ENCODE data around the gene NUDT17. TPM values are rescaled to one million over a fixed set of nuclear protein-coding genes. Genes with fewer than 3 reads are reported as not detected.
"Not testable (repeated sequence)": the region's sequence is repeated elsewhere in the genome, so short reads cannot be mapped to it uniquely, and the experiment has no call there.

Gene NUDT17
- total and polyA plus RNA-seq, 9 of the 15 experiments (the other 6 are each of a cell fraction or from before 2014, with no cell fraction given), result 2.1 to 10.0 (median 6.1) TPM

DNA sequence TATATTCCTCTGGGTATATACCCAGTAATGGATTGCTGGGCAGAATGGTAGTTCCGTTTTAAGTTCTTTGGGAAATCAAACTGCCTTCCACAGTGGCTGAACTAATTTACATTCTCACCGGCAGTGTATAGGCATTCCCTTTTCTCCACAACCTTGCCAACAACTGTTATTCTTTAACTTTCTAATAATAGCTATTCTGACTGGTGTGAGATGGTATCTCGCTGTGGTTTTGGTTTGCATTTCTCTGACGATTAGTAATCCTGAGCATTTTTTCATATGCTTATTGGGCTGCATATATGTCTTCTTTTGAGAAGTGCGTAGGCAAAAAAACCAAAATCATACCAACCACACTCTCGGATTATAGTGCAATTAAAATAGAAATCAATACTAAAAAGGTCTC is 27.3 kb upstream of the NUDT17 start:
- FAIRE-seq; H3K9me1 ChIP-seq (ENCODE audit: control insufficient read depth, insufficient read depth, low read length); intact Hi-C loops (cut with micrococcal nuclease); H2AFZ ChIP-seq (ENCODE audit: low read depth, low read length); H3K4me3 ChIP-seq; H3K27me3 ChIP-seq (ENCODE audit: control insufficient read depth in 2 of 2, insufficient read depth in 2 of 2, low read length in 2 of 2); H3K9me3 ChIP-seq (replicated peaks; ENCODE audit: control insufficient read depth, insufficient read depth, low read depth, low read length); ATAC-seq; H4K20me1 ChIP-seq (replicated peaks; ENCODE audit: control insufficient read depth, insufficient read depth, low read length); in situ Hi-C loops (cut with MboI); H3K36me3 ChIP-seq (ENCODE audit: control insufficient read depth, insufficient read depth, low read length); DNase-seq (ENCODE audit: extremely low read depth in 1 of 4, low spot score in 3 of 4); H3K9ac ChIP-seq (ENCODE audit: insufficient read depth in 1 of 2, low read depth in 2 of 2, low read length in 2 of 2); H3K4me2 ChIP-seq (ENCODE audit: insufficient read depth, low read length); POLR2A ChIA-PET; H3K79me2 ChIP-seq (ENCODE audit: control insufficient read depth, insufficient read depth, low read length); H3K4me1 ChIP-seq (replicated peaks in 1 of 2; ENCODE audit: control insufficient read depth in 2 of 2, insufficient read depth in 2 of 2, low read length in 2 of 2); CTCF ChIA-PET (ENCODE audit: low intra/inter-chr PET ratio); H3K27ac ChIP-seq (ENCODE audit: extremely low read depth, low read depth, low read length): not testable (repeated sequence)
- TF ChIP-seq, protein P1, sequence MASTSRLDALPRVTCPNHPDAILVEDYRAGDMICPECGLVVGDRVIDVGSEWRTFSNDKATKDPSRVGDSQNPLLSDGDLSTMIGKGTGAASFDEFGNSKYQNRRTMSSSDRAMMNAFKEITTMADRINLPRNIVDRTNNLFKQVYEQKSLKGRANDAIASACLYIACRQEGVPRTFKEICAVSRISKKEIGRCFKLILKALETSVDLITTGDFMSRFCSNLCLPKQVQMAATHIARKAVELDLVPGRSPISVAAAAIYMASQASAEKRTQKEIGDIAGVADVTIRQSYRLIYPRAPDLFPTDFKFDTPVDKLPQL (IDR thresholded peaks at IDR 0.05; ENCODE audit: extremely low read depth, insufficient read length), result peak; percentile 18
- WGBS (ENCODE audit: insufficient coverage, low coverage, missing lambda C conversion rate), result 5% methylated on average over 3 of the region's 6 CpGs
- BruUV-seq (replicated peaks), result TSS peak; percentile 13

DNA sequence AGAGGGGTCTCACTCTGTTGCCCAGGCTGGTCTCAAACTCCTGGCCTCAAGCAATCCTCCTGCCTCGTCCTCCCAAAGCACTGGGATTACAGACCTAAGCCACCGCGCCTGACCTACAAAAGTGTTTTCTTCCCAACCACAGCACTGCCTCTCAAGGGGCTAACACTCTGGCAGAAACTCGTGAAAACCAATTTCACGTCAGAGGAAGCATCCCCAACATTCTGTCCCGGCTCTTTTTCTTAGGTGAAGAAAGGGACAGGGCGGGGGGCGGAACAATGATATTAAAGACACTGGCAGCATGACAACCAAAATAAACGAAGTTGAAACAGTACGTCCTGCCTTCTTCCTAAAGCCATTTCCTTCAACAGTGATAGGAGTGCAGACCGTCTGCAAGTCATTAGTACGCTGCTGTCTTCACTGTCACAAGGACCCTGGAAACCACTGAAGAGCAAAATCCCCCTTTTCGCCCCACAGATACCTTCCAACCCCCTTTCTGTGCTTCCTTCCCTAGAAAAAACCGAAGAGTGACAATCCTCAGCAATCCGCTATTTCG is 22.6 kb upstream of the NUDT17 start:
- H4K20me1 ChIP-seq (replicated peaks; ENCODE audit: control insufficient read depth, insufficient read depth, low read length); POLR2A ChIA-PET; H2AFZ ChIP-seq (ENCODE audit: low read depth, low read length); H3K27ac ChIP-seq (ENCODE audit: extremely low read depth, low read depth, low read length); CTCF ChIA-PET (ENCODE audit: low intra/inter-chr PET ratio); H3K4me3 ChIP-seq; DNase-seq (ENCODE audit: extremely low read depth in 1 of 4, low spot score in 3 of 4); BruUV-seq (replicated peaks); H3K9me1 ChIP-seq (ENCODE audit: control insufficient read depth, insufficient read depth, low read length); in situ Hi-C loops (cut with MboI); H3K27me3 ChIP-seq (ENCODE audit: control insufficient read depth in 2 of 2, insufficient read depth in 2 of 2, low read length in 2 of 2); H3K9me3 ChIP-seq (replicated peaks; ENCODE audit: control insufficient read depth, insufficient read depth, low read depth, low read length); H3K9ac ChIP-seq (ENCODE audit: insufficient read depth in 1 of 2, low read depth in 2 of 2, low read length in 2 of 2); FAIRE-seq: not testable (repeated sequence)
- H3K36me3 ChIP-seq (ENCODE audit: control insufficient read depth, insufficient read depth, low read length), result peaks cover 22% of the 10 kb centered on the region
- peaks cover 8 to 12% of the 10 kb centered on the region in 2 experiments for H3K4me1 ChIP-seq (replicated peaks in 1 of 2; ENCODE audit: control insufficient read depth in 2 of 2, insufficient read depth in 2 of 2, low read length in 2 of 2)
- WGBS (ENCODE audit: insufficient coverage, low coverage, missing lambda C conversion rate), result no CpG with 5 or more reads among the region's 16 CpGs
- peak overlapping the region; percentile 52 for H3K4me2 ChIP-seq (ENCODE audit: insufficient read depth, low read length)
- H3K79me2 ChIP-seq (ENCODE audit: control insufficient read depth, insufficient read depth, low read length), result peaks cover 36% of the 10 kb centered on the region
- intact Hi-C loops (cut with micrococcal nuclease), result loop anchor here (10.0 kb wide), 1 partner anchor 78 kb away; no protein-coding TSS in a partner anchor
- 0 out of 3 replicates have a peak, but pooled peaks have one; percentile 1 for ATAC-seq
